ENCODE results near the gene ADGRF5. TPM values are rescaled to one million over a fixed set of nuclear protein-coding genes. Genes with fewer than 3 reads are reported as not detected.

ADGRF5 gene
- total and polyA plus RNA-seq, 2 donors (not counting 3 experiments of a cell fraction or from before 2014, with no cell fraction given) = 26.3 to 50.0 TPM

DNA sequence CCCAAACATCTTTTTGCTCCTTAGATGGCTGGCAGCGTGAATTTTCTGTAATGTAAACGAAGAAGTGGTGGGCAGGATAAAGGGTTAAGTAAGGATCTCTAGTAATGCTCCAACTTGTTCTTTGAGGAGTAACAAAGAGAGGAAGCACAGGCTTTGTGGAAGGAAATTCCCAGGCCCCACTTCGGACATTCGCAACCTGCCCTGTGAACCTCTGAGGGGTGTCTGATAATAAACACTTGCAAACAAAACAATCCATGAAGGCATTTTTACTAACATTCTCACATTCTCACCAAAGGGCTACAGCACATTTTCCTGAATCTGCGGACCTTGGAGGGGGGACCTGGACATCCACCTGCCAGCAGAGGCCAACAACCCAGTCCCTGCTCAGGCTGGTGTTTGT lies 25.8 kb upstream of the ADGRF5 start:
- intact Hi-C loops (cut with micrococcal nuclease) = loop anchor here (1.0 to 2.0 kb wide), 3 partner anchors 12 to 361 kb away; partner anchors contain the start of gene TNFRSF21
- Histone ChIP-seq H3K36me3 (ENCODE audit: control insufficient read depth in 2 of 2, extremely low read depth in 1 of 2, insufficient read depth in 2 of 2, low read length in 2 of 2) (no peaks in the 10 kb centered on the region), H3K27me3 (ENCODE audit: control insufficient read depth in 2 of 2, insufficient read depth in 2 of 2, low read length in 2 of 2) (no peaks in the 10 kb centered on the region), H3K4me2 (ENCODE audit: insufficient read depth, low read length) (peak overlapping the region; percentile 68), H3K4me1 (ENCODE audit: control insufficient read depth, extremely low read depth, insufficient read depth, low read length) (peaks cover 40% of the 10 kb centered on the region), H4K20me1 (replicated peaks; ENCODE audit: control insufficient read depth, extremely low read depth, insufficient read depth, low read length) (no peaks in the 10 kb centered on the region), H3K9me3 (replicated peaks; ENCODE audit: control insufficient read depth, insufficient read depth, low read length) (no peaks in the 10 kb centered on the region), H3K4me3 (replicated peaks in 1 of 3; ENCODE audit: insufficient read depth in 1 of 3, low read depth in 1 of 3, low read length in 3 of 3) (no peak overlapping the region), H3K79me2 (ENCODE audit: control insufficient read depth, insufficient read depth, low read length) (no peaks in the 10 kb centered on the region), H3K9me1 (replicated peaks; ENCODE audit: control insufficient read depth, extremely low read depth, insufficient read depth, low read length) (no peaks in the 10 kb centered on the region), H3K27ac (ENCODE audit: insufficient read depth, low read depth, low read length) (peak overlapping the region; percentile 98), H2AFZ (ENCODE audit: low read depth, low read length) (peak overlapping the region; percentile 5), H3K9ac (replicated peaks; ENCODE audit: extremely low read depth, insufficient read depth, low read length) (peak overlapping the region; percentile 83)
- BruUV-seq (replicated peaks) = no TSS peak
- FAIRE-seq (peak; percentile 82), DNase-seq (ENCODE audit: low read depth, low spot score) (peak; percentile 97)
- ChIA-PET CTCF (interaction anchor here (1.6 kb wide), 1 partner anchor 71 kb away, joined by 4 read pairs; no protein-coding TSS in a partner anchor), POLR2A (no interaction called here)
- TF ChIP-seq POLR2AphosphoS5 (IDR thresholded peaks at IDR 0.05; ENCODE audit: insufficient read depth, low read depth, low read length) (peak; percentile 62), POLR2A (IDR thresholded peaks at IDR 0.05; ENCODE audit: low read depth, low read length) (peak; percentile 65), MYC (IDR thresholded peaks at IDR 0.05; ENCODE audit: low read depth, low read length) (no peak), EZH2 (IDR thresholded peaks at IDR 0.05; ENCODE audit: borderline replicate concordance, low read depth, low read length, severe bottlenecking) (no peak), FOS (IDR thresholded peaks at IDR 0.05; ENCODE audit: borderline replicate concordance, insufficient read depth, low read length) (no peak), JUN (IDR thresholded peaks at IDR 0.05; ENCODE audit: borderline replicate concordance, insufficient read depth, insufficient read length, low read depth) (peak; percentile 46), GATA2 (IDR thresholded peaks at IDR 0.05; ENCODE audit: insufficient read depth, insufficient read length, low read depth, low read length) (peak; percentile 34), CTCF (IDR thresholded peaks at IDR 0.05; ENCODE audit: extremely low read depth in 1 of 2, insufficient read depth in 1 of 2, low read depth in 1 of 2, low read length in 2 of 2) (no peak)
- TF ChIP-seq, protein P1, sequence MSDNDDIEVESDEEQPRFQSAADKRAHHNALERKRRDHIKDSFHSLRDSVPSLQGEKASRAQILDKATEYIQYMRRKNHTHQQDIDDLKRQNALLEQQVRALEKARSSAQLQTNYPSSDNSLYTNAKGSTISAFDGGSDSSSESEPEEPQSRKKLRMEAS (IDR thresholded peaks at IDR 0.05; ENCODE audit: insufficient read depth, insufficient read length) = no peak
- dilution Hi-C loops (cut with MboI; ENCODE audit: extremely low pct_ligation_motif_present, low sequenced_read_pairs) = no loop called here
